Activated CD8-positive, alpha-beta memory T cell treated with anti-CD3 and anti-CD28 coated beads for 24 hours (primary cell): ENCODE measurements around the gene USP10.
"Not testable (repeated sequence)": the region's sequence is repeated elsewhere in the genome, so short reads cannot be mapped to it uniquely, and the experiment has no call there.

ENCODE experiments used
- DNase-seq: peaks from one replicate; pipeline ENCODE4 v3.0.0-alpha.2; 2020

The USP10 gene

GRCh38 chr16:84675423-84675822, 24.4 kb upstream of the USP10 start:
- no peak for DNase-seq

DNA sequence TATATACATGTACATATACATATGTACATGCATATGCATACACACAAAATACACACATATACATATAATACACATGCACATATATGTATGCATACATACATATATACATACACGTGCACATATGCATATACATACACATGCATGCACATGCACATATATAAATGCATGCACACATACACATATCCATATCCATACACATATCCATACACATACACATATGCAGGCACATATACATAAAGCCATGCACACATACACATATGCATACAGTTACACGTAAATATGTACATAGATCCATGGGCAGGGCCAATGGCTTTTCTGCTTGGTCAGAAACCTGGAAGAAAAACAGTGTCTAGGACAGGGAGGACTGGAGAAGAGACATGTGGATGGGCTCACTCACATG, 23.9 kb upstream of the USP10 start:
- no peak for DNase-seq

GRCh38 chr16:84677017-84677803, 22.6 kb upstream of the USP10 start:
- DNase-seq, result no peak

DNA sequence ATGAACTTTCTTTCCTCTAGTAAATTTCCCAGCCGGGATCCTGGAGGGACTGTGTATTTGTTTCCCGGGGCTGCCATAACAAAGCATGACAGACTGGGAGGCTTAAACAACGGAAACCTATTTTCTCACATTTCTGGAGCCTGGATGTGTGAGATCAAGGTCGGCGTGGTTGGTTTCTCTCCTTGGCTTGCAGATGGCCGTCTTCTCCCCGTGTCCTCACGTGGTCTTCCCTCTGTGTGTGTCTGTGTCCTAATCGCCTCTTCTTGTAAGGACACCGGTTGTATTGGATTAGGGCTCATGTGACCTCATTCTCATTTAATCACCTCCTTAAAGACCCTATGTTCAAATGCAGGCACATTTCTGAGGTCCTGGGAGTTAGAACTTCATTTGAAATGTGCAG, 22.0 kb upstream of the USP10 start:
- no peak for DNase-seq

DNA sequence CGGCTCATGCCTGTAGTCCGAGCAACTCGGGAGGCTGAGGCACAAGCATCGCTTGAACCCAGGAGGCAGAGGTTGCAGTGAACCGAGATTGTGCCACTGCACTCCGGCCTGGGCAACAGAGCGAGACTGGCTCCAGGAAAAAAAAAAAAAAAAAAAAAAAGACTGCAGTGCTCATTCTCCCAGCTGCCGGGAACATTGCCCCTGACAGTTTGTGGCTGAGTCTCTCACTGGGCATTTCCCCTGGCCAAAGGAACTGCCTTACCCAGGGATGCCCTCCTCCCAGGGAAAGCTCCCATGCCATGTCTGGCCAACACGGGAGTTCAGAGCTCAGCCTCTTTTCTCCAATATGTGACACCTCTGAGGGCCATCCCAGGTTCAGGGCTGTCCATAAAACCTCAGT, 21.3 kb upstream of the USP10 start:
- no peak for DNase-seq

DNA sequence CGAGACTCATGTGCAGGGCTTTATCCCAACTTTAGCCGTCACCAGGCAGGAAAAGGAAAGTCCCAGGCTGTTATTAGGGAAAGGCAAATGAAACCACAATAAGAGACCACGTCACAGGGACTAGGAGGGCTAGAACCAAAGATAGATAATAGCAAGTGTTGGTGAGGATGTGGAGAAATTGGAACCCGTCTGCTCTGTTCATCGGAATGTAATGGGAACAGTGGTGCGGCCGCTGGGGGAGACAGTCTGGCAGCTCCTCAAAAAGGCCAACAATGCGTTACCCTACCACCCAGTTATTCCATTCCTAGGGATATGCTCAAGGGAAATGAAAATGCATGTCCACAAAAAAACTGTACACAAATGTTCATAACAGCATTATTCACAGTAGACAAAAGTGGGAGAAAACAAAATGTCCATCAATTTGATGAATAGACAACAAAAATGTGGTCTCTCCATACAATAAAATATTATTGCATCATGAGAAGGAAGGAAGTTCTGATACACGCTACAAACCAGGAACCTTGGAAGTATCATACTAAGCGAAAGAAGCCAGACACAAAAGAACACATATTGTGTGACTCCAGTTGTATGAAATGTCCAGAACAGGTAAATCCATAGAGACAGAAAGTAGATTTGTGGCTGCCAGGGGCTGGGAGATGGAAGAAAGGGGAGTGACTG, 19.5 kb upstream of the USP10 start:
- DNase-seq, result no peak

GRCh38 chr16:84680843-84681629, 18.8 kb upstream of the USP10 start:
- DNase-seq, result no peak

GRCh38 chr16:84683691-84684591, 15.9 kb upstream of the USP10 start:
- DNase-seq, result no peak

DNA sequence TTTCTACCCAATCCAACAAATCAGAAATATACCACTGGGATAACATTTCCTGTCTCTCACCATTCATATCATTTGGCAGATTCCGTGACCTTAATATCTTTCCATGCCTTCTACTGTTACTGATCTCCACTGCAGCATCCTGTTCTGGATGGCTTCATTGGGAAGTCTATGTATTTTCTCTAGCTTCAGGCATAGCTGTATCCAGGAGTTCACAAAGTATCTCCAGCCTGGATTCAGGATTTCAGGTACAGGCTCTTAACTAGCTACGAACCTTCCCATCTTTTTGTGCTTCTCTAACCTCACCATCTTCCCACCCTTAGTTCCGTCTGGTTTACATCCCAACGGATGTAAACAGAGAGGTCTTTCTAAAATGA, 15.2 kb upstream of the USP10 start:
- DNase-seq, result no peak

DNA sequence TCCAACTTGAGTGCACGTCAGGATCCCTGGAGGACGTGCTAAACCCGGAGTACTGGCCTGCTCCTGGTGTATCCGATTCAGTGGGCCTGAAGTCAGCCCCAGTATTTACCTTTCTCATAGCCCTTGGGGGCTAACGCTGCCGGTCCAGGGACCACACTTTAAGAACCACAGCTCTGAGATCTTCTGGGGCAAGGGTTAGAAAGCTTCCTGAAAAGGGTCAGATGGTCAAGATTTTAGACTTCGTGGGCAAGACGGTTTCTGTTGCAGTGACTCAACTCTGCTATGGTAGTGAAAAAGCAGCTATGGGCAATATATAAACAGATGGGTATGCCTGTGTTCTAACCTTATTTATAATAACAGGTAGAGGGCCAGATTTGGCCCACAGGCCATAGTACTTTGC, 14.6 kb upstream of the USP10 start:
- no peak for DNase-seq

DNA sequence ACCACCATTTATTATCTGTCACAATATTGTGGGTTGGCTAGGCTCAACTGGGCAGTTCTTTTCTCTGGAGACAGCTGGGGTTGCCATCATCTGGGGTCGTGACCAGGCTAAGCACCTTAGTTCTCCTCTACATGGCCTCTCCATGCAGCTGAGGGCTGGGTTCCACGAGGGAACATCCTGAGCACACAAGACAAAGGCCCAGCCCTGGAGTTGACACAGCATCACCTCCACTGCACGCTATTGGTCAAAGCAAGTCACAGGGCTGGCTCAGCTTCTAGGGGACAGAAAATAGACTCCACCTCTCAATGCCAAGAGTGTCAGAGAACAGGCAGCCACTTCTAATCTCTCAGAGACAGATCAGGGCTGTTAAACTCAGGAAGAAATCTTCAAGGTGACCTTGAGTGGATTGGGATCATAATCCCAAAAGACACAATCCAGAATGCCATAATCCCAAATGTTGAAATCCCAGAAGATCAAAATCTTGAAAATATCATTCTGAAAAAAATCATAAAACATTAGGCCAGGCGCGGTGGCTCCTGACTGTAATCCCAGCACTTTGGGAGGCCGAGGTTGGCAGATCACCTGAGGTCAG, 13.0 kb upstream of the USP10 start:
- no peak for DNase-seq

DNA sequence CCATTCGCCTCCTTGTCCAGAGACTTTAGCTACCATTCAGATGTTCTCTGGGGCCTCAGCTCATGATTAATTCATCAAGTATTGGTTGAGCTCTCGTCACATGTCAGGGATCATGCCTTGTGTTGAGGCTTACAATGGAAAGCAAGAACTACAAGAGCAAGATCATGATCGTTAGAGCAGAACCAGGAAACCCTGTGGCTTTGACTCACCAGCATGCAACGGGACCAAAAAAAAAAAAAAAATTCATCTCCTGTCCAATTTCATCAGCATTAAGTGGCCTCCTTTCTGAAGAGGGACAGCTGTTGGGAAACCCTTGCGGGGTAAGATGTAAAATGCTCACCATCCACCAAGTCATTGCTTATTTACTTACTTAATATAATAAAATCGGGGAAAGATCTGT, 12.1 kb upstream of the USP10 start:
- no peak for DNase-seq

- not testable (repeated sequence) for DNase-seq
Measured at GRCh38 chr16:84688163-84688562, 11.6 kb upstream of the USP10 start.

DNA sequence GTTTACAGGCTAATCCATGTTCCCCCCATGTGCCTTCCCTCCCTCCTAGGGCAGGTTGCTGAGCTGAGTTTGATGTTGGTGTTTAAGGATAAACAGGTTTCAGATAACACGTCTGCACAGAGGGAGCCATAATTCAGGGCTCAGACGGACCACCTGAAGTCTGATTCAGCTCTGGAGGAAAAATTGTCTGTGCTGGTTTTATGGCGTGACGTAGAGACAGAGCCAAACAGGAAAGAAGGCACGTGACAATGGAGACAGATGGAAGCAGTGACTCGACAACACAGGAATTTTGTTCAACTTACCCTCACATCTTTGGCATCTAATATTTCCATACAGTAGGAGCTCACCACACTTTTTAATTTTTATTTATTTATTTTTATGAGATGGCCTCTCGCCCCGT, 10.7 kb upstream of the USP10 start:
- no peak for DNase-seq

- no peak for DNase-seq
Measured at GRCh38 chr16:84690088-84690819, 9.5 kb upstream of the USP10 start.

DNA sequence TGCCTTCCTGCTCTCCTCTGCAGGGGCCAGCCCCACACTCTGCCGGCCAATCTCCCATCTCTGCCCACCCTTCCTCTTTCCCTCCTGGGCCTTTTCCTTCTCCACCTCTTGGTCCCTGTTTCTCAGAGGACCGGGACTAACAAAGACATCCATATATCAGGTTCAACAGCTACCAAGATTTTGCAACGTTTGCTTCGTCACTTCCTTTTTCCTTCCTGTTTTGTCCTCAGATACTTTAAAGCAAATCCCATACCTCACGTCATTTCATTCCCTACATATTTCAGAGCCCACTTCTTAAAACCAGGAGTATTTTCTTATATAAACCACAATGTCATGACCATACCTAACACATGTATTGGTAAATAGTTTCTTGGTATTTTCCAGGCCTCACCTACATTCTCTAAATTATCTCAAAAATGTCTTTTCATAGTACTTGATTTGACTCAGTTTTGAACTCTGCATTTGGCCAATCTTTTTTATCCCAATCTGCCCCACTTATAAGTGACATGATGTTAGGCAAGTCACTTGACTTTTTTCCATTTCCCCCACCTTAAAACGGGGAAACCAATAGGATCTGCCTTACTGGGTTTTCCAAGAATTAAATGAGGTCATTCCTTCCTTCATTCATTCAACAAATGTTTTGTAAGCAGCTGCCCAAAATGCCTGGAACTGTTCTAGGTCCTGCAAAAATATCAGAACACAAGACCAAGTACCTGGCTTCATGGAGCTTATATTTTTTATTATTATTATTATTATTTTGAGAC, 7.2 kb upstream of the USP10 start:
- DNase-seq, result no peak

GRCh38 chr16:84693869-84694268, 5.9 kb upstream of the USP10 start:
- DNase-seq, result not testable (repeated sequence)

DNA sequence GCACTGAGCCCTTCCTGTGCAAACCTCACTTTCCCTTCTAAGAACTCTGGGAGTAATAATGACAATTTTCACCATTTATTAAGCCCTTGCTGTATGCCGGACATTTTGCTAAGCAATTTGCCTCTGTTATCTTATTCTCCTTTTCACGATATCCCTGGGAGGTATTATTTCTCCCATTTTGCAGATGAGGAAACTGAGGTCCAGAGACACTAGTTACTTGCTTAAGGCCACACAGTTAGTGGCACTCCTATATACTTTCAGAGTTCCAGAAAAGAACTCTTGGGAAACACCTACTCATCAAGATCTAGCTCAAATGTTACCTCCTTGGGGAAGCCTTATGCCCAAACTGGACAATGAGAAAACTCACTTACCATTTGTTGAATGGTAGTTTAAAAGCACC, 4.8 kb upstream of the USP10 start:
- DNase-seq, result no peak

GRCh38 chr16:84699147-84699711, 571 bp upstream of the USP10 start:
- DNase-seq, result no peak
